ENCODE measurements around the gene CDHR3. TPM values are rescaled to one million over a fixed set of nuclear protein-coding genes. Genes with fewer than 3 reads are reported as not detected.
"Not testable (repeated sequence)": the region's sequence is repeated elsewhere in the genome, so short reads cannot be mapped to it uniquely, and the experiment has no call there.

Gene CDHR3
- polyA plus RNA-seq, 6 donors from 2014 or later = 7.0 to 23.9 (median 15.0) TPM

- ATAC-seq (ENCODE audit: low read depth in 2 of 2) (no peak), DNase-seq (no peak)
- peaks cover 0 to 4% (median 0%) of the 10 kb centered on the region in 7 donors for H3K9me3 Mint-ChIP-seq
- H3K36me3 Mint-ChIP-seq = no peaks in the 10 kb centered on the region
- peaks cover 0 to 3% (median 0%) of the 10 kb centered on the region in 3 donors for H3K27me3 Mint-ChIP-seq
- H3K27ac Mint-ChIP-seq = peak overlapping the region in 3 of 6 donors; percentile 17 to 70 (median 30)
- peaks cover 0 to 7% (median 0%) of the 10 kb centered on the region in 3 donors for H3K4me1 Mint-ChIP-seq
- H3K4me3 Mint-ChIP-seq = no peak overlapping the region
These were observed 21.5 kb upstream of the CDHR3 start for GRCh38 chr7:105941596-105941995.

DNA sequence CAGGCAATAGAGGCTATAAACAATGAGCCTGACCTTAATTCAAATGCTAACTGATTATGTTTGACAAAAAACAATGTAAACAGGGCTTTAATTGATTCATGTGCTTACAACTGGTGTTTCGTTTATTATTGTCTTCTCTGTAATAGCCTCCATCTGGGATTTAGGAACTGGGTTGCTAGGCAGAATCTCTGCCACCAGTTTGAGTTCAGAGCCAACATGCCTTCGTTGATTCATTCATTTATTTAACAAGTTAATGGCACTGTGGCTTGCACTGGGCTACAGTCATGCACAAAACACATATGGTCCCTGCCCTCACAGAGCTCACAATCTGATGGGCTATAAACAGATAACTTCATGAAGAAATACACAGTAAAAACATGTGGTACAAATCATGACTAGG lies 19.6 kb upstream of the CDHR3 start:
- Mint-ChIP-seq H3K27ac (no peak overlapping the region), H3K9me3 (peaks cover 0 to 4% (median 0%) of the 10 kb centered on the region in 7 donors), H3K4me1 (peaks cover 0 to 7% (median 0%) of the 10 kb centered on the region in 3 donors), H3K4me3 (no peak overlapping the region), H3K36me3 (no peaks in the 10 kb centered on the region), H3K27me3 (peaks cover 0 to 6% (median 0%) of the 10 kb centered on the region in 3 donors)
- no peak for ATAC-seq (ENCODE audit: low read depth in 2 of 2)
- DNase-seq = no peak

- Mint-ChIP-seq H3K9me3 (peaks cover 0 to 9% (median 3%) of the 10 kb centered on the region in 7 donors), H3K27ac (no peak overlapping the region), H3K4me3 (no peak overlapping the region), H3K4me1 (peaks cover 0 to 2% (median 0%) of the 10 kb centered on the region in 3 donors), H3K36me3 (no peaks in the 10 kb centered on the region), H3K27me3 (peaks cover 0 to 6% (median 0%) of the 10 kb centered on the region in 3 donors)
- ATAC-seq (ENCODE audit: low read depth in 2 of 2) = no peak
- DNase-seq = no peak
These were observed 17.2 kb upstream of the CDHR3 start for GRCh38 chr7:105945848-105946247.

GRCh38 chr7:105951597-105951996 lies 11.5 kb upstream of the CDHR3 start:
- ATAC-seq (ENCODE audit: low read depth in 2 of 2) = no peak
- H3K9me3 Mint-ChIP-seq = peaks cover 9 to 32% (median 20%) of the 10 kb centered on the region in 7 donors
- peaks cover 3 to 16% (median 9%) of the 10 kb centered on the region in 3 donors for H3K27me3 Mint-ChIP-seq
- DNase-seq = no peak
- H3K36me3 Mint-ChIP-seq = peaks cover 7 to 12% of the 10 kb centered on the region in 2 donors
- H3K27ac Mint-ChIP-seq = no peak overlapping the region
- H3K4me3 Mint-ChIP-seq = no peak overlapping the region
- H3K4me1 Mint-ChIP-seq = no peaks in the 10 kb centered on the region

DNA sequence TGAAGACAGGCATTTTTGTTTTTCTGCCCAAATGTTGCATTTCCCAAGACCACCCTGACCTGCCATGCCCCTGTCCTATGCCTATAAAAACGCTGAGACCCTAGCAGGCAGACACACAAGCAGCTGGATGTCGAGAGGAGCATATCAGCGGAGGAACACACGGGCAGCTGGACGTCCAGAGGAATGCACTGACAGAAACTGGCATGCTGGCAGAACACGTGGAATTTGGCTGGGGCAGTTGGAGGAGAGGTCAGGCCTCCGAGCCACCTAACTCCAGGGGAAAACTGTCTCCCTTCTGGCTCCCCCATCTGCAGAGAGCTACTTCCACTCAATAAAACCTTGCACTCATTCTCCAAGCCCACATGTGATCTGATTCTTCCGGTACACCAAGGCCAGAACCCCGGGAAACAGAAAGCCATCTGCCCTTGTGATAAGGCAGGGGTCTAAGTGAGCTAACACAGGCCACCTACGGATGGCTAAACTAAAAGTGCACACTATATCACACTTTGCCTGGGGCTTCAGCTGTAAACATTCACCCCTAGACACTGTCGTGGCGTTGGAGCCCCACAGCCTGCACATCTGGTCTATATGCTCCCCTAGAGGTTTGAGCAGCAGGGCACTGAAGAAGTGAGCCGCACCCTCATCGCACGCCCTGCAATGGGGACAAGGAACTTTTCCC lies 10.0 kb upstream of the CDHR3 start:
- no peak overlapping the region for H3K4me3 Mint-ChIP-seq
- H3K27ac Mint-ChIP-seq = no peak overlapping the region
- H3K27me3 Mint-ChIP-seq = peaks cover 0 to 16% (median 9%) of the 10 kb centered on the region in 3 donors
- no peaks in the 10 kb centered on the region for H3K4me1 Mint-ChIP-seq
- H3K9me3 Mint-ChIP-seq = peaks cover 9 to 32% (median 20%) of the 10 kb centered on the region in 7 donors
- peaks cover 7 to 12% of the 10 kb centered on the region in 2 donors for H3K36me3 Mint-ChIP-seq
- ATAC-seq (ENCODE audit: low read depth in 2 of 2) = no peak
- no peak for DNase-seq

GRCh38 chr7:105954711-105955110 lies 8.4 kb upstream of the CDHR3 start:
- H3K27me3 Mint-ChIP-seq = peaks cover 0 to 16% (median 9%) of the 10 kb centered on the region in 3 donors
- DNase-seq (no peak), ATAC-seq (ENCODE audit: low read depth in 2 of 2) (no peak)
- peaks cover 7 to 12% of the 10 kb centered on the region in 2 donors for H3K36me3 Mint-ChIP-seq
- no peak overlapping the region for H3K27ac Mint-ChIP-seq
- peaks cover 9 to 32% (median 17%) of the 10 kb centered on the region in 7 donors for H3K9me3 Mint-ChIP-seq
- H3K4me3 Mint-ChIP-seq = no peak overlapping the region
- H3K4me1 Mint-ChIP-seq = no peaks in the 10 kb centered on the region

GRCh38 chr7:105955651-105956466 lies 7.2 kb upstream of the CDHR3 start:
- not testable (repeated sequence) for H3K4me1 Mint-ChIP-seq; DNase-seq; H3K4me3 Mint-ChIP-seq; ATAC-seq (ENCODE audit: low read depth in 2 of 2)
- peak overlapping the region in 1 of 6 donors; percentile 54 for H3K27ac Mint-ChIP-seq
- peaks cover 7 to 12% of the 10 kb centered on the region in 2 donors for H3K36me3 Mint-ChIP-seq
- peaks cover 9 to 30% (median 17%) of the 10 kb centered on the region in 7 donors for H3K9me3 Mint-ChIP-seq
- peaks cover 0 to 16% (median 9%) of the 10 kb centered on the region in 3 donors for H3K27me3 Mint-ChIP-seq

DNA sequence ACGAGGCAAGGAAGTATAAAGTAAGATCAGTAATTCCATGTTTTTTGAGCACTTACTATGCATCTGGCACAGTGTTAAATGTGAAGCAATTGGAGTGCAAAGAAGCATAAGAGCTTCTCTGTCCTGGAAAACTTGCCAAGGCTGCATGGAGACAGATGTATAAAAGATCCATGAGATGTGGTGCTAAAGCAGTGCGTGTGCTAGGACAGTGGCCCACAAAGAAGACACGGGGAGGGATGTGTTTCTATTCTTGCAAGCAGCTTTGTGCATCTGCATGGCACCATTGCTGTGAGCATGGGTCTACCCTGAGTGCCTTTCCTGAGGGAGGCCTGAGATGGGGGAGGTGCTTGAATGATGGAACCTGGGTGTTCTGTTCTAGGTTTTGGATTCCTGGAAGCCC lies 5.1 kb upstream of the CDHR3 start:
- peaks cover 0 to 4% of the 10 kb centered on the region in 2 donors for H3K36me3 Mint-ChIP-seq
- no peaks in the 10 kb centered on the region for H3K4me1 Mint-ChIP-seq
- no peak for DNase-seq
- H3K4me3 Mint-ChIP-seq = no peak overlapping the region
- H3K9me3 Mint-ChIP-seq = peaks cover 1 to 8% (median 4%) of the 10 kb centered on the region in 7 donors
- H3K27ac Mint-ChIP-seq = no peak overlapping the region
- H3K27me3 Mint-ChIP-seq = peaks cover 0 to 22% (median 7%) of the 10 kb centered on the region in 3 donors
- no peak for ATAC-seq (ENCODE audit: low read depth in 2 of 2)

GRCh38 chr7:105962353-105962752 lies 711 bp upstream of the CDHR3 start:
- H3K9me3 Mint-ChIP-seq = no peaks in the 10 kb centered on the region
- no peaks in the 10 kb centered on the region for H3K4me1 Mint-ChIP-seq
- H3K27ac Mint-ChIP-seq = no peak overlapping the region
- no peak overlapping the region for H3K4me3 Mint-ChIP-seq
- H3K36me3 Mint-ChIP-seq = no peaks in the 10 kb centered on the region
- H3K27me3 Mint-ChIP-seq = peaks cover 0 to 14% (median 0%) of the 10 kb centered on the region in 3 donors
- DNase-seq = no peak
- no peak for ATAC-seq (ENCODE audit: low read depth in 2 of 2)

GRCh38 chr7:105971845-105972244 lies 8.8 kb downstream of the CDHR3 start:
- Mint-ChIP-seq H3K4me3 (no peak overlapping the region), H3K4me1 (no peaks in the 10 kb centered on the region), H3K36me3 (no peaks in the 10 kb centered on the region), H3K27ac (no peak overlapping the region), H3K27me3 (no peaks in the 10 kb centered on the region), H3K9me3 (peaks cover 0 to 6% (median 0%) of the 10 kb centered on the region in 7 donors)
- DNase-seq (no peak), ATAC-seq (ENCODE audit: low read depth in 2 of 2) (no peak)

DNA sequence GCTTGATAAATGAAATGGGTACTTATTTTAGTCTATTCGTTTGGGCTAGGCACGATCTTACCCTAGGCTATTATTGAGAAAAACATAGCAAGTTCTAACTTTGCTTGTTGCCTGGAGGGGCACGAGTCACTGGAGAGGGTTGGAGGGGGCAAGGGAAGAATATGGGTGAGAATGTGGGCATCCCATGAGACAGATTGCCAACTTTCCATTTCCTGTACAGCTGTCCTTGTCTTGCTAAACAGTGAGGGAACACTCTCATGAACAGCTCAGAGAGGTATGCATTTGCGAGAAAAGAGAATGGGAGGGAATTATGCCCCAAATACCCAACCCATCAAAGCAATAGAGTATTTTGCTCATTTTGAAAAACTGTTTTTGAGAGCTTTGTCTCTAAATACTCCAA lies 9.2 kb downstream of the CDHR3 start:
- no peaks in the 10 kb centered on the region for H3K27me3 Mint-ChIP-seq
- peaks cover 0 to 6% (median 0%) of the 10 kb centered on the region in 7 donors for H3K9me3 Mint-ChIP-seq
- no peaks in the 10 kb centered on the region for H3K4me1 Mint-ChIP-seq
- DNase-seq (no peak), ATAC-seq (ENCODE audit: low read depth in 2 of 2) (no peak)
- H3K4me3 Mint-ChIP-seq = no peak overlapping the region
- no peaks in the 10 kb centered on the region for H3K36me3 Mint-ChIP-seq
- no peak overlapping the region for H3K27ac Mint-ChIP-seq

DNA sequence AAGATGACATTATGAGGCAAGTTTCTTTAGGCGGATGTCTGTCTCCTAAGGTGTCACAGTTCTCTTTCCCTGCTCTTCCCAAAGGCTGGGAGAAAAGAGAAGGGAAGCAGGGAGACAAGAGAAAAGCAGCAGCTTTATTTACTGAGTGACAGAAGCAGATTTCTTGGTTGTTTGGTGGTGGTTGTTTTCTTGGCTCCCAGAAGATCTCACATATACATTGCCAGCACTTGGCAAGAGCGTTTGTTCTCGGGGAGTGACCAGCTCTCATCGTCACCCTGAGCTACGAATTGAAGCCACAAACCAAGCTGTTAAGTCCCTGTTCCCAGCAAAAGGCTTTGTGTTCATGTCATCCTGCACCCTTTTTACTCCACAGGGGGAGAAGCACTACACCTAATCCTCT lies 11.4 kb downstream of the CDHR3 start:
- H3K4me1 Mint-ChIP-seq = no peaks in the 10 kb centered on the region
- no peaks in the 10 kb centered on the region for H3K36me3 Mint-ChIP-seq
- DNase-seq = no peak
- no peak overlapping the region for H3K4me3 Mint-ChIP-seq
- H3K9me3 Mint-ChIP-seq = no peaks in the 10 kb centered on the region
- no peak for ATAC-seq (ENCODE audit: low read depth in 2 of 2)
- H3K27me3 Mint-ChIP-seq = peaks cover 0 to 5% (median 4%) of the 10 kb centered on the region in 3 donors
- no peak overlapping the region for H3K27ac Mint-ChIP-seq

GRCh38 chr7:105975770-105976417 lies 12.8 kb downstream of the CDHR3 start:
- H3K9me3 Mint-ChIP-seq = no peaks in the 10 kb centered on the region
- no peak overlapping the region for H3K4me3 Mint-ChIP-seq
- H3K36me3 Mint-ChIP-seq = no peaks in the 10 kb centered on the region
- ATAC-seq (ENCODE audit: low read depth in 2 of 2) (no peak), DNase-seq (no peak)
- H3K27ac Mint-ChIP-seq = no peak overlapping the region
- H3K27me3 Mint-ChIP-seq = peaks cover 3 to 6% (median 5%) of the 10 kb centered on the region in 3 donors
- H3K4me1 Mint-ChIP-seq = no peaks in the 10 kb centered on the region
